GM12873 (cell line): Measurements from ENCODE around the gene ZNHIT6.

Experiments
- CTCF ChIP-seq: IDR thresholded peaks from 2 replicates; pipeline ENCODE4 v1.5.1; 2012; ENCODE audit warnings: low read depth, mild to moderate bottlenecking, moderate library complexity, low read length, control low read depth; ENCODE audit not compliant: insufficient read depth; ENCODE audit errors: missing control alignments

ZNHIT6 gene

GRCh38 chr1:85612704-85613361 is 95.4 kb downstream of the ZNHIT6 start:
- peak; percentile 69 for TF ChIP-seq CTCF

GRCh38 chr1:85611856-85612255 is 96.4 kb downstream of the ZNHIT6 start:
- no peak for TF ChIP-seq CTCF

GRCh38 chr1:85611425-85611824 is 96.8 kb downstream of the ZNHIT6 start:
- TF ChIP-seq CTCF, result no peak

GRCh38 chr1:85609976-85610375 is 98.3 kb downstream of the ZNHIT6 start:
- TF ChIP-seq CTCF, result no peak

GRCh38 chr1:85608851-85609250 is 99.4 kb downstream of the ZNHIT6 start:
- no peak for TF ChIP-seq CTCF

- TF ChIP-seq CTCF, result no peak
These were observed 100.3 kb downstream of the ZNHIT6 start for GRCh38 chr1:85607921-85608265.

GRCh38 chr1:85607126-85607920 is 100.9 kb downstream of the ZNHIT6 start:
- no peak for TF ChIP-seq CTCF
